ENCODE data around the gene CHD9.

Gene CHD9

GRCh38 chr16:53213542-53213941 is 158.8 kb downstream of the CHD9 start (continued):
- TF ChIP-seq, protein P1, sequence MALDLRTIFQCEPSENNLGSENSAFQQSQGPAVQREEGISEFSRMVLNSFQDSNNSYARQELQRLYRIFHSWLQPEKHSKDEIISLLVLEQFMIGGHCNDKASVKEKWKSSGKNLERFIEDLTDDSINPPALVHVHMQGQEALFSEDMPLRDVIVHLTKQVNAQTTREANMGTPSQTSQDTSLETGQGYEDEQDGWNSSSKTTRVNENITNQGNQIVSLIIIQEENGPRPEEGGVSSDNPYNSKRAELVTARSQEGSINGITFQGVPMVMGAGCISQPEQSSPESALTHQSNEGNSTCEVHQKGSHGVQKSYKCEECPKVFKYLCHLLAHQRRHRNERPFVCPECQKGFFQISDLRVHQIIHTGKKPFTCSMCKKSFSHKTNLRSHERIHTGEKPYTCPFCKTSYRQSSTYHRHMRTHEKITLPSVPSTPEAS (tag by site-specific recombination; IDR thresholded peaks at IDR 0.05): no peak
- TF ChIP-seq ZNF692 (tag by site-specific recombination; IDR thresholded peaks at IDR 0.05) (no peak), AEBP2 (tag by site-specific recombination; IDR thresholded peaks at IDR 0.05; ENCODE audit: borderline replicate concordance) (no peak)

DNA sequence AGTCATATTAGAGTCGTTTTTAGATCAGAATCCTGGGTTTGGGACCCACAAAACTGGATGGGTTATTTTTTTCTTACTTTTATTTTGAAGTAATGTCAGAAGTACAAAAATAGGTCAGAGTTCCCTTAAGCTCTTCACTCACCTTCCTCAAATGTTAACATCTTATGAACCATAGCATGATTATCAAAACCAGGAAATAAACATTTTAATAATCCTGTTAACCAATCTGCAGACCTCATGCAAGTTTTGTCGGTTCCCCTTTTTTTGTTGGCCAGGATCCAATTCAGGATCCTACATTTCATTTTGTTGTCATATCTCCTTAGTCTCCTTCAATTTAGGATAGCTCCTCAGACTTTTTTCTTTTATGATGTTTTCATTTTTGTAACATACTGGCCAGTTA is 162.0 kb downstream of the CHD9 start:
- ChIA-PET POLR2A (no interaction called here), CTCF (interaction anchor here (0.9 kb wide), 1 partner anchor 9 kb away, joined by 3 read pairs; no protein-coding TSS in a partner anchor)
- no peak overlapping the region for H3K27ac ChIP-seq (ENCODE audit: extremely low read depth, low read depth, low read length)

GRCh38 chr16:53219371-53219770 is 164.6 kb downstream of the CHD9 start:
- no peak overlapping the region for H3K27ac ChIP-seq (ENCODE audit: extremely low read depth, low read depth, low read length)
- ChIA-PET POLR2A (no interaction called here), CTCF (interaction anchor here (1.5 kb wide), 1 partner anchor 165 kb away, joined by 6 read pairs; the partner anchor contains the start of gene CHD9)
- H3K4me1 ChIP-seq (ENCODE audit: control insufficient read depth, insufficient read depth, low read length): 0 out of 2 replicates have a peak, but pooled peaks cover 5% of the 10 kb centered on the region
- H3K4me3 ChIP-seq (ENCODE audit: low read depth, low read length): no peak overlapping the region
- peaks cover 3 to 20% of the 10 kb centered on the region in 2 experiments for H3K36me3 ChIP-seq (ENCODE audit: control insufficient read depth in 2 of 2, insufficient read depth in 1 of 2, low read length in 2 of 2)
- no peaks in the 10 kb centered on the region for H3K9me3 ChIP-seq (ENCODE audit: control insufficient read depth, insufficient read depth, low read depth, low read length)
- no peak for TF ChIP-seq ZNF571 (tag by site-specific recombination; IDR thresholded peaks at IDR 0.05)
- TF ChIP-seq CTCF (tag by site-specific recombination; IDR thresholded peaks at IDR 0.05): no peak
- no peak for TF ChIP-seq KLF17 (tag by site-specific recombination; IDR thresholded peaks at IDR 0.05)
- no peak for TF ChIP-seq BCL11A (tag by site-specific recombination; IDR thresholded peaks at IDR 0.05; ENCODE audit: low read depth)
- TF ChIP-seq ZNF324 (tag by site-specific recombination; IDR thresholded peaks at IDR 0.05): no peak
- no peak for TF ChIP-seq ZNF155 (tag by site-specific recombination; IDR thresholded peaks at IDR 0.05)
- TF ChIP-seq, protein P2, sequence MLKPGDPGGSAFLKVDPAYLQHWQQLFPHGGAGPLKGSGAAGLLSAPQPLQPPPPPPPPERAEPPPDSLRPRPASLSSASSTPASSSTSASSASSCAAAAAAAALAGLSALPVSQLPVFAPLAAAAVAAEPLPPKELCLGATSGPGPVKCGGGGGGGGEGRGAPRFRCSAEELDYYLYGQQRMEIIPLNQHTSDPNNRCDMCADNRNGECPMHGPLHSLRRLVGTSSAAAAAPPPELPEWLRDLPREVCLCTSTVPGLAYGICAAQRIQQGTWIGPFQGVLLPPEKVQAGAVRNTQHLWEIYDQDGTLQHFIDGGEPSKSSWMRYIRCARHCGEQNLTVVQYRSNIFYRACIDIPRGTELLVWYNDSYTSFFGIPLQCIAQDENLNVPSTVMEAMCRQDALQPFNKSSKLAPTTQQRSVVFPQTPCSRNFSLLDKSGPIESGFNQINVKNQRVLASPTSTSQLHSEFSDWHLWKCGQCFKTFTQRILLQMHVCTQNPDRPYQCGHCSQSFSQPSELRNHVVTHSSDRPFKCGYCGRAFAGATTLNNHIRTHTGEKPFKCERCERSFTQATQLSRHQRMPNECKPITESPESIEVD (tag by site-specific recombination; IDR thresholded peaks at IDR 0.05): no peak
- no peak for TF ChIP-seq ZNF121 (tag by site-specific recombination; IDR thresholded peaks at IDR 0.05)

More for the DNA sequence above, 162.0 kb downstream of the CHD9 start:
- Histone ChIP-seq H3K4me3 (ENCODE audit: low read depth, low read length) (no peak overlapping the region), H3K4me1 (ENCODE audit: control insufficient read depth, insufficient read depth, low read length) (peaks cover 7% of the 10 kb centered on the region), H3K36me3 (ENCODE audit: control insufficient read depth in 2 of 2, insufficient read depth in 1 of 2, low read length in 2 of 2) (peaks cover 0 to 3% of the 10 kb centered on the region in 2 experiments), H3K9me3 (ENCODE audit: control insufficient read depth, insufficient read depth, low read depth, low read length) (no peaks in the 10 kb centered on the region)
- TF ChIP-seq ZNF629 (tag by site-specific recombination; IDR thresholded peaks at IDR 0.05) (no peak), PRDM1 (tag by site-specific recombination; IDR thresholded peaks at IDR 0.05) (no peak), ZNF121 (tag by site-specific recombination; IDR thresholded peaks at IDR 0.05) (no peak), ZSCAN23 (tag by site-specific recombination; IDR thresholded peaks at IDR 0.05) (no peak), ZSCAN16 (tag by site-specific recombination; IDR thresholded peaks at IDR 0.05) (no peak), ZNF626 (tag by site-specific recombination; IDR thresholded peaks at IDR 0.05) (no peak), ZNF274 (IDR thresholded peaks at IDR 0.05; ENCODE audit: low read length) (no peak), ZNF274 (tag by site-specific recombination; IDR thresholded peaks at IDR 0.05; ENCODE audit: borderline replicate concordance) (no peak), ZNF621 (tag by site-specific recombination; IDR thresholded peaks at IDR 0.05) (no peak), ZNF792 (tag by site-specific recombination; IDR thresholded peaks at IDR 0.05) (no peak), ZNF488 (tag by site-specific recombination; IDR thresholded peaks at IDR 0.05) (no peak), ZNF660 (tag by site-specific recombination; IDR thresholded peaks at IDR 0.05) (no peak), ZNF140 (tag by site-specific recombination; IDR thresholded peaks at IDR 0.05) (no peak), CTCF (tag by site-specific recombination; IDR thresholded peaks at IDR 0.05) (no peak)

All from HEK293 (cell line).